Head of caudate nucleus (tissue), 42 donors: ENCODE measurements around the gene CBS.
"Not testable (repeated sequence)": the region's sequence is repeated elsewhere in the genome, so short reads cannot be mapped to it uniquely, and the experiment has no call there.

Experiments used
- DNase-seq, 42 donors: peaks; one replicate each; pipeline versions ENCODE4 v3.0.0 to v3.0.0-alpha.2; 2020 to 2021; ENCODE audit warnings: mixed read lengths in 7 of 42
- intact Hi-C: fragments of 100-400 bp; cut with DNase I; formaldehyde crosslinking; loops from one replicate; pipeline ENCODE4 v1.15.0; 2022

The CBS gene

DNA sequence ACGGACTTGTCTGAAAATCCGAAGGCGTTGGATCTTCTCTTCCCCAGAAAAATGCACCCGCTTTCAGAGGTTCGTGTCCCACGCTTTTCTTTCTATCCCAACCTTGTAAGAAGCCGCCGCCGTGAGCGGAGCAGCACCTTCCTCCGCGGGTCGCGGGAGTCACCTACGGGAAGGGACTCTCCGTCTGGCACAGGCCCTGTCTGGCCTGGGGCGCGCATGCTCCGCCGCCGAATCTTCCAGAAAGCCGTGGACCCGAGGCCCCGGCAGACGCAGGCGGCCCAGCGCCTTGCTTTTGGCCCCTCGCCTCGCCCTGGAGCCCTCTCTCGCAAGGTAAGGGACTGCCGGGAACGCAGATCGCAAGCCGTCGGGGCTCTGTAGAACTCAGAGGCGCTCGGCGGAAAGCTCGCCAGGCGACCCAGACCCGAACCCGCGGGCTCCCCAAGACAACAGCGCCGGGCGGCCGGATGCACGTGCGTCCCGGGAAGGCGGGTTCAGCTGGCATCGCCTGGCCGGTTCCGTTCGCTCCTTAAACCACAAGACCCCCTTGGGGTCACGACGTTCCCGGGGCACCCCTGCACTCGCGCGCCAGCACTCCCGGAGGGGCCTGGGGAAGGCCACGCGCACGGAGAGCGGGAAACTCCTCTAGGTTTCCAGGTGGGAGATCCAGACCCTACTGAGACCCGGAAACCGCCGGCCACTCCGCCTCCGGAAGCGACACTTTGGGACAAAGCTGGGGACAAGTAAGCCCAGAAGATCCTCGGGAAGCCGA, 1.1 kb downstream of the CBS start:
- DNase-seq, intact Hi-C loops: not testable (repeated sequence)

DNA sequence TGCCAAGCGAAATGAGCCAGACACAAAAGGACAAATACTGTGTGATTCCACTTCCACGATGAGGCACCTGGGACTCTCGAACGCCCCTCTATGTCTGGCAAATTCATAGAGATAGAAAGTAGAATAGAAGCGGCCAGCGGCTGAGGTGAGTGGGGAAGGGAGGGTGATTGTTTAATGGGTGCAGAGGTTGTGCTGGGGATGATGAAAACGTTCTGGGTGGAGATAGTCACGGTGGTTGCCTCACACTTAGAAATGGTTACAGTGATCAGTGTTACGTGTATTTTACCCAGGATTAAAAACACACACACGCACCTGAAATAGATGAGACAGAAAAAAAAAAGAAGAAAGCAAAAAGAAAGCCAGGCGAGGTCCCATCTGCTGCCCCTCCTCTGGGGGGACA, 2.9 kb downstream of the CBS start:
- intact Hi-C loops, DNase-seq: not testable (repeated sequence)

DNA sequence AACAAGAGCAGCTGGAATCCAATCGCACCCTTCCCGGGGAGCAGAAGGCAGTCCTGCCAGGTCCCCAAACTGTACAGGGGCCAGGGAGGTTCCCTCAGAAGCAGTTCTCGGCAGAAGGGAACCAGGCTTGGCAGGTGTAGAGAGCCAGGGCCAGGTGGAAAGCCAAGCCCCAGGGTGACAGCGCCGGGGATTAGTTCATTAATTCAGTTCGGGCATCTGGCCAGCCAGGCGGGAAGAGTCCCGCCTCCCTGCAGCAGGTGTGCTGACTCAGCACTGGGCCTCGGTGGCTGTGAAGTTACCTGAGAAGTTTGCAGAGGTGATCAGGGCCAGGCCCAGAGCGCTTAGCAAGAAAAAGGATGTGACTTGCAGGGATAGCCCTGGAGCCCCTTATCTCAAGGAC, 6.0 kb downstream of the CBS start:
- intact Hi-C loops, DNase-seq: not testable (repeated sequence)

DNA sequence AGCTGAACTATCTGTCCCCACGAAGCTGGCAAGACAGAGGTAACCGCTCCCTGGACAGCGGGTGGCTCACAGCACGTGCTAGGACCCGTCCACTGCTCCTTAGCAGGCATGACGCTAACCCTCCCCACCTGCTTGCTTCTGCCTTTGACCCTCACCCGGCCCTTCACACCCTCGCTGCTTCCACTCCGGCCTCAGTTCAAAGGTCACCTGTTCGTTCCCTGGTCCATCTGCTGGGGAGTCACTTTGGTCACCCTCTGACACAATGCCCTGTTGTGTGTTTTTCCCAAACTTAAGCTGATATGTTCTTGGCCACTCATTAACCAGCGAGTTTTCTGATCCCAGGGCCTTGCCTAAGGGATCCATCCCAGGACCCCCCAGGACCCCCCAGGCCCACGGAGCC, 7.6 kb downstream of the CBS start:
- intact Hi-C loops, DNase-seq: not testable (repeated sequence)

DNA sequence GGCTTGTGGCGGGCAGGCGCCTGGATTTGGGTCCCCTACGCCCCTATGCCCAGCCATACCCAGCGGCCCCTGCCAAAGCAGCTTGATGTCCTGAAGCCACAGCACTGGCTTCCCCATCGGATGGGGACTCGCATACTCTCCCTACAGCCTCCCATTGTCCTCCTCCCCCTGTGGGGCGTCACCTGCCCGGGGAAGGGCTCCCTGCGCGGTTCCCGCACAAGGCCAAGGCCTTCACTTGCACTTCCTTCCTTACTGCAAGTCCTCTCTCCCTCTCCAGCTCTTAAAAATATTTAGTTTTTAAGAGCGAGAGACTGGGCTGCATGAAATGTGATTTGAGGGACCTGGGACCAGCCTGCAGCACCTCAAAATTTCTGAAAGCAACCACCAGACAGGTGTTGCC, 8.9 kb downstream of the CBS start:
- intact Hi-C loops = not testable (repeated sequence)
- DNase-seq = peak in 1 of 42 donors; percentile 13

DNA sequence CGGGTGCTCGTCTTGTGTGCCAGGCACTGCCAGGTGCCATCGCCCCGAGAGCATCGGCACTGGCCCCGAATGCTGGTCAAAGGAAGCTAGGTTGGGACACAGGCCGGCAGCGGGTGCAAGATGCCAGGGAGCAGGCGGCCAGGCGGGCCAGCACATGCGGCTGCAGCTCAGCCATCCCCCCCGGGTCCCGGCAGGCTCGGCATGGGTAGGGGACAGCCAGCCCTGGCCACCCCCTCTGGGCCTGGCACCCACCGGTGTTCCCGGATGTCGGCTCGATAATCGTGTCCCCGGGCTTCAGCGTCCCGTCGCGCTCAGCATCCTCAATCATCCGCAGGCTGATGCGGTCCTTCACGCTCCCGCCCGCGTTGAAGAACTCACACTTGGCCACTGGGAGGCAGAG, 9.6 kb downstream of the CBS start:
- intact Hi-C loops = not testable (repeated sequence)
- DNase-seq = peak in 1 of 42 donors; percentile 8

DNA sequence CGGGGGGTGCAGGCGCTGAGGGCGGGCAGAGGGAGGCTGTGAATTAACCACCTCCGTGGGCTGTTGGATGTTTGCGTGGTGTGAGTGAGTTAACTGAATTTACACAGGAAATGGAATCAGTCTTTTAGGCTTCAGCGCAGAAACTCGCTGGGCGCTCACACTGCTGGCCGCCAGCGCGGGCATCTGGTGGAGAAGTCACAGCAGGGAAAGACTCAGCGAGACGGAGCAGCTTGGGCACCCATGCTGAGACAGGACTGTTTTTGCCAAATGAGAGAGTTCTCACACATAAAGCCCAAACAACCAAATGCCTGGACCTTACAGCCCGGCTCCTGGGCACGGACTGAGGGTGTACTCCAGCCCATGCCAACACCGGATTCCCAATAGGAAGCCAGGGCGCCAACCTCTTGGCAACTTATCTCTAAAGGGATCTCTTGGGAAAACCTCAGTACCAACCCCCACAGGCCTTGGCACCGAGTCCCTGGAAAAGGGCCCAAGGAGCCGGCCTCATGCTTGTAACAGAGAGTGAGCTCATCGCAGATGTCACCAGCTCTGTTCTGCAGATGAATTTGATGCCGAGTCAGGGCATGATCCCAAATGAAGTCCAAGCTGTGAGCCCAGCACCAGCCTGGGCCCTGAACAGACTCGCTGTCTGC, 11.2 kb downstream of the CBS start:
- intact Hi-C loops, DNase-seq: not testable (repeated sequence)

DNA sequence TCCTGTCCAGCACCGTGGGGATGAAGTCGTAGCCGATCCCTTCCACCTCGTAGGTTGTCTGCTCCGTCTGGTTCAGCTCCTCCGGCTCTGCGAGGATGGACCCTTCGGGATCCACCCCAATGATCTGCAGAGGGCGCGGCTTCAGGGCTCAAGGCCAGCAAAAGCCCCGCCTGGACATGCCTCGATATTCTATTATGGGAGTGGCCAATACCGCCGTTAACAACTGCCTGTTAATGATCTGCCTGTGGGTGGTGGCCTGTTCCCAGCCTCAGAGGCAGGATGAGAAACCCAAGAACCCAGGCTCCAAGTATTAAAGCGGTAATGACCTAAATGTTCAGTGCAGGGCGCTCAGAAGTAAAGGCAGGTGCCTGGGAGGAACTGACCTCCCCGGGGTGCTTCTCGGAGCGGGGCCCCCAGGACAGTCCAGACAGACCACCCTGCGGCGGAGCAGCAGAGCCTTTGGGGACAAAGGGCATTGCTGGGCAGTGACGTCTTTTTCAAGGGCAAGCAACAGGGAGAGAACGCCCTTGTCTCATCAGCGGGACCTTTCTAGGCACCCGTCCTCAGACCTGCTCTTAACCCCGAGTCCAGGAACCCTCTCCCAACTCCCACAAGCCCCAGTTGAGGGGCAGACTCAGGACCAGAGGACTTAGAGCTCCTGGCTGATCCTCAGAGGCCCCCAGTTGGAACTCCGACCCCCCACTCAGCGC, 12.5 kb downstream of the CBS start:
- intact Hi-C loops, DNase-seq: not testable (repeated sequence)

DNA sequence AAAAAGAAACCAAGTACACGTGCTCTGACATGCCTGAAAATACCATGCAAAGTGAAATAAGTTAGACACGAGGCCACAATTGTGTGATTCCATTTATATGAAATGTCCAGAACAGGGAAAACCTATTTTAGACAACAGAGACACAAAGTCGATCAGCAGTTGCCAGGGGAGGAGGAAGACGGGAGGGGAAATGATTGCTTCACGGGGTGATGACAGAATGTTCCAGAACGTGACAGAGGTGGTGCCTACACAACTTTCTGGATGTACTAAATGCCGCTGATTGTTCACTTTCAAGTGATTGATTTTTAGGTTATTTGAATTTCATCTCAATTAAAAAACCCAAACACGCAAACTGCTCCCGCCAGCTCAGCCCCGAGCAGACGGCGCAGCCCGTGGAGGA, 22.5 kb downstream of the CBS start:
- intact Hi-C loops, DNase-seq: not testable (repeated sequence)

DNA sequence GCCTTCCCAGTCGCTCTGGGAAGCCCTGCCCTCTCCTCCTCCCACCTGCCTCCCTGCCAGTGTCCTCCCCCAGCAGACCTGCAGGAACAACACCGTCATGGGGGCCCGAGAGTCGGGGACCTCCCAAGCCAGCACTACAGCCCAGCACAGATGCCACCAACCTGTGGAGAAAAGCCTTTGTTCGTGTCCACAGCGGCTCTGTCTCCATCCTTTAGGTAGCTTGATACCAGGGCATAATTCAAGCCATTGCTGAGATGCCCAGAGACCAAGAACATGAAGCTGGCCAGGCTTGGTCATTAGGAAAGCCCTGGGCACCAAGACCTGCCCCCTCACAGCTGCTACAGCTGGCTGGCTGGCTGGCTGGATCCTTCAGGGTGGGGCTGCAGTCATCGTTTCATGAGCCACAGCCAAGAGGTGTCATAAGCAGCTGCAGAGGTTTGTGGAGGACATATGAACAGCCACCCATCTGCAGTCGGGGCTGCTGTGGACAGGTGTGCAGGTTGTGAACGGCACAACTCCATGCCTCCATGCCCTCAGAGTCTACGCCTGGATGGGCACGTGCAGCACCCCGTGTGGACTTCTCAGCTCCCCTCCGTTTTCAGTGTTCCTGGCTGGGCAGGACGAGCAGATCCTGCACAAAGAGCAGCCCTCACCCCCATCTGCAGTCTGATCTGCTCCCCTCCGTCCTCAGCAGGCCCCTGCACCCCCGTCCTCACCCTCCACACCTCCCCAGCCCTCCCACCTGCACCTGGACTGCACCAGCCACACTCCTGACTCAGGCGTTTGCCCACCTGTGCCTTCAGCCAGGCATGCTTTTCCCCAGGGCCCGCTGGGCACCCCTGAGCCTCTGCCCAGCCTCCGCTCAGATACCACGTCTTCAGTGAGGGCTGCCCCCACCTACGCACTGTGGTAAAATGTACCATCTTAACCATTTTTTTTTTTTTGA, 29.5 kb downstream of the CBS start:
- peak in 1 of 42 donors; percentile 16 for DNase-seq
- intact Hi-C loops = not testable (repeated sequence)

DNA sequence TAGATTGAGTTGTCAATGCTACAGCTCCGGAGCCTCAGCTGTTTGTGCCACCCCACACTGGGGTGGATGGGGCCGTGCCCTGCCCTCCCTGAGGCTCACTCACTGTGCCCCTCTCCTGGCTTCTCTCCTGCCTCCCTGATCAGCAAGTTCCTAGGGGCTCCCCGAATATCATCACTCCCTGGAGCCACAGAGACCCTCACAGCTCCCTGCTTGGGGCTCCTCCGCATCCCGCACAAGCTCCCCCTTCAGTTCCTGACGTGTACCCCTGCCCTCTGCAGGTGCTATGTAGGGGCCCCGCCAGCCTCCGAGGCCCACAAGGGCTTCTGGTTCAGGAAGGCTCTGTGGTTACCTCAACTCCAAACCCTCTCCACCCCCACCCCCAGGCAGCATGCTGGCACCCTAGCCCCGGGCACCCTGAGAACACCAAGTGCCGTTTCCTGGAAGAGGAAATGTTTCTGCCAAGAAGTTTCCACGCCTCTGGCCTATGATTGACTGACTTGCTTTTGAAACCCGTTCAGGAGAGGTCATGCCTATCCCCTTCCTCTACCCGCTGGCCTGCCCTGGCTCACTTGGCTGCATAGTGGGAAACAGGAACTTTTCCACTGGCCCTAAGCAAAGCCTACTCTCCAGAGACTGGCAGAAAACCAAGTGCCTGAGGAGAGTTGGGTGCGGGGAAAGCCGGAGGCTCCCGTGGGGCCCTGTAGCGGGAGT, 30.3 kb downstream of the CBS start:
- peak in 1 of 42 donors; percentile 26 for DNase-seq
- intact Hi-C loops = not testable (repeated sequence)

DNA sequence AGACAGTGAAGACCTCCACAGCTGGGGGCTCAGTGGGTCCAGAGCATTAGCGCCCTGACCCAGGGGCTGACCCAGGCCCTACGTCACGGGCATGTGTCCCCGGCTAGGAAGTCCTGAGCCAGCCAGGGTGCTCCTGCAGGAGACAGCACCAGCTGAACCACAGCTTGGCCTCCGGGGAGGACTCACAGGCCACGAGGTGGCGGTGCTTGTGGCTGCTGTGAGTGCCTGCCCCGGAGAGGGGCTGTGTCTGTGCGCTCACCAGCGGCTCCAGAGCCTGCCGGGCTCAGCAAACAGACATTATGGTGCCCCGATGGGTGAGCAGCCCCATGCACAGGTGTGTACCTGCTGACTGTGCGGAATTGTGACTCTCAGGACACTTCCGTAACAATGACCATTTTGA, 31.1 kb downstream of the CBS start:
- intact Hi-C loops = not testable (repeated sequence)

DNA sequence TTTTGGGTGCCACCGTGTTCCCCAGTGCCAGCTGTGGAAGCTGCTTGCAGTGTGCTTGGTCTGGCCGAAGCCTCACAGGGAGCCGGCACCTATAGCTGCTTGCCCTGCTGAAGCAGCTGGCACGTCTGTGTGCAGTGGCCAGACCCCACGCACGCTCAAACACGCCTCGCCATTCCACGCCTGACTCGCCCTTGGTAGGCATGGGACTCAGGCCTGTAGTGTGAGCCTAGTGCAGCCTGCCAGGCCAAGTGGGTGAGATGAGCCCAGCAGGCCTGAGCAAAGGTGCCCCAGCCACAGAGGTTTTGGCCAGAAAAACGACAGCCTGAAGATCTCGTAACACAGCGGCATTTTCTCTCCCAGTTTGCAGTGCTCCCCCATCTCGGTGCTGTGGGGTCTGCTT, 32.3 kb downstream of the CBS start:
- intact Hi-C loops, DNase-seq: not testable (repeated sequence)

More for the DNA sequence above, 31.1 kb downstream of the CBS start:
- peak in 1 of 42 donors; percentile 16 for DNase-seq

DNA sequence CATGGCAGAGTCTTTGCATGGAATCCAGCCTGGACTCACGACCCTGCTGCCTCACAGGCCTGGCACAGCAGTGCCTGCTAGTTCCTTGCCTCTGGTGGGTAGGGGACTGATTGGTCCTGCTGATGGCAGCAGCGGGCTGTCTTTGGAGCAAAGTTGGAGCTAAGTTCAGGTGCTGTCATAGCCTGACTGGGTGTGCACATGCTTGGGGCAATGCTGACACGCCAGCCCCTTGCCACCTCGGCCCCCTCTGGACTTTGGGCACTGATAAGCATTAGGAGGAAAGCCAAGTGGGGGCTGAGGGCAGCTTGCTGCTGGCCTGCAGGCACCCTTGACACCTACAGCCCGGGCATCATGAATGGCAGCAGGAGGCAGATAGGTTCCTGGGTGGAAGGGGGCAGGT, 33.5 kb downstream of the CBS start:
- intact Hi-C loops, DNase-seq: not testable (repeated sequence)

DNA sequence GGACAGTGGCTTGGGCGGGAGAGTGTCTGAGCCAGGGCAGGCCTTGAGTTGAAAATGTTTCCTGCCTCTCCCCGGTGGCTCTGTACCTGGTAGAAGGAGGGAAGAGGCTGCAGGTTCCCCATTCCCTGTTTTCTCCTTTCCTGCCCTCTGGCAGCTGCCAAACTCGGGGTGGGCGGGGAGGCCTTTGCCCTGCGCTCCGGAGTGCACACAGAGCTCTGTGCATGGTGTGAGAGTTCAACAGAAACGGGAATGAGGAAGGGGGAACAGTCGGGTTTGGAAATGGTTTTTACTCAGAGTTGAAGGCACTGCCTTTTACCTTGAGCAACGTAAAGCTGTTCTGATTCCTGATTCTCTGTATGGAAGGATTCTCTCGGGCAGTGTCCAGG, 37.0 kb downstream of the CBS start:
- intact Hi-C loops, DNase-seq: not testable (repeated sequence)

DNA sequence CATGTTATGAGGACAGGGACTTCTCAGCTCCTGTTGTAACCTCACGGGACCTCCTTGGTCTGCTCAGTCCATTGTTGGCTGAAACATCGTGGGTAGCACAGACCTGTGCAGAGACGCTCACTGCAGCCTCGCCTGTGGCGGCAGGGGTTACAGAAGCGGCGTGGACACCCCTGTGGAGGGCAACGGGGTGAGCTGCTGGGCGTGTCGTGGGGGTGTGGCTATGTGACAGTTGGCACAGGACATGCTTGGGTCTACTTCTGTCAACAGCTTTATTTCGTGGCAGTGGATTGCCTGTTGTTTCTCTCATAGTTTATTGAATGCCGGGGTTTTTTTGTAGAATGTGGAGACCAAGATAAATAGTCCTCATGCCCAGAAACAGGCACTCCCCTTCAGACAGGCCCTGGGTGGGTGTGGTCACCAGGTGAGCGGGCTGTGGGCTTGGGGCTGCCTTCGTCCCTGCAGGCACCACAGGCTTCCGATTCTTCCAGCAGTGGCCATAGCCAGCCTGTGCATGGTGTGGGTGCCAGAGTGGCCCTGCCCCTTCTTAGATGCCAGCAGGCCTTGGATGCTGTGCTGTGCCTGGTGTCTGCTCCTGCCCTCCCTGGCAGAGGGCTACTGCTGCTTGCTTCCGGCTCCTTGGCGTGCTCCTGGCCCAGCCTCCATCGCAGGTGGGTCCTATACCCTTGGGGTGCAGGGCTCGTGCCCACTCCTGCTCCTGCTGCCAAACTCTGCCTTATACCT, 37.5 kb downstream of the CBS start:
- intact Hi-C loops, DNase-seq: not testable (repeated sequence)

DNA sequence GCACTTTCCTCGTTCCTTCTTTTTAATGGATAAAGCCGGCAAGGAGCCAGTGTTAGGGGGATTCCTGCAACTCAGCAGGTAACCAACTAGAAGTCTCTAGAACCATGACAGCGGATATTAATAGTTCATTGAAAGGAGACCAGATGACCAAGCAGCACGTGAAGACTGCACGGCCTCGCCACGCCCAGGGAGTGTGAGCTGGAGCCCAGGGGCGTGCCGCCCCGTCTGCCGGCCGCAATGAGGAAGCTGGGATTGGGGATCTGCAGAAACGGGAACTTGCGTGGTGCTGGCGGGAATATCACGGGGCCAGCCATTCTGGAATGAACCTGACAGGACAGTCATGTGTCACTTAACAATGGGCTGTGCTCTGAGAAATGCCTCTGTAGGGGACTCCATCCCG, 38.7 kb downstream of the CBS start:
- intact Hi-C loops, DNase-seq: not testable (repeated sequence)

DNA sequence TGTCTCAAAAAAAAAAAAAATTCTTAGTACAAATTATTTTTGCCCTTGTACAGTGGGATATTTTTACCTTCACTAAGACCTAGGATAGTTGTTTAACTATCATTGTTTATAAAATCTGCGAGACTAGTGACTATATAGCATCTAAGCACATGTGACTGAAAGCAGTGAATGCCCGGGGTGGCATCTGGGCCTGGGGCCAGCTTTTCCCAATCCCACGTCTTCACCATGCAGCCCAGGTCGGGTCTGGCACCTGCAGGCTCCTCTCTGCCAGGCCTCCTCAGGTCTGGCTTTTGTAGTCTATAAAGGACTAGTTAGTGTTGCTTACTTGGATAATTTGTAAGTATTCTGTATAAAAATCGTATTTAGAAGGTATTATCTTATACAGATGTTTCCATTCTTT, 40.8 kb downstream of the CBS start:
- intact Hi-C loops = no loop called here
- DNase-seq = no peak
